ENCODE measurements around the gene RBFA. TPM values are rescaled to one million over a fixed set of nuclear protein-coding genes. Genes with fewer than 3 reads are reported as not detected.
"Not testable (repeated sequence)": the region's sequence is repeated elsewhere in the genome, so short reads cannot be mapped to it uniquely, and the experiment has no call there.

The RBFA gene, protein sequence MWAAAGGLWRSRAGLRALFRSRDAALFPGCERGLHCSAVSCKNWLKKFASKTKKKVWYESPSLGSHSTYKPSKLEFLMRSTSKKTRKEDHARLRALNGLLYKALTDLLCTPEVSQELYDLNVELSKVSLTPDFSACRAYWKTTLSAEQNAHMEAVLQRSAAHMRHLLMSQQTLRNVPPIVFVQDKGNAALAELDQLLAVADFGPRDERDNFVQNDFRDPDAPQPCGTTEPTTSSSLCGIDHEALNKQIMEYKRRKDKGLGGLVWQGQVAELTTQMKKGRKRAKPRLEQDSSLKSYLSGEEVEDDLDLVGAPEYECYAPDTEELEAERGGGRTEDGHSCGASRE
- 10 to 100 TPM; 29.5 to 31.8 TPM for total RNA-seq

DNA sequence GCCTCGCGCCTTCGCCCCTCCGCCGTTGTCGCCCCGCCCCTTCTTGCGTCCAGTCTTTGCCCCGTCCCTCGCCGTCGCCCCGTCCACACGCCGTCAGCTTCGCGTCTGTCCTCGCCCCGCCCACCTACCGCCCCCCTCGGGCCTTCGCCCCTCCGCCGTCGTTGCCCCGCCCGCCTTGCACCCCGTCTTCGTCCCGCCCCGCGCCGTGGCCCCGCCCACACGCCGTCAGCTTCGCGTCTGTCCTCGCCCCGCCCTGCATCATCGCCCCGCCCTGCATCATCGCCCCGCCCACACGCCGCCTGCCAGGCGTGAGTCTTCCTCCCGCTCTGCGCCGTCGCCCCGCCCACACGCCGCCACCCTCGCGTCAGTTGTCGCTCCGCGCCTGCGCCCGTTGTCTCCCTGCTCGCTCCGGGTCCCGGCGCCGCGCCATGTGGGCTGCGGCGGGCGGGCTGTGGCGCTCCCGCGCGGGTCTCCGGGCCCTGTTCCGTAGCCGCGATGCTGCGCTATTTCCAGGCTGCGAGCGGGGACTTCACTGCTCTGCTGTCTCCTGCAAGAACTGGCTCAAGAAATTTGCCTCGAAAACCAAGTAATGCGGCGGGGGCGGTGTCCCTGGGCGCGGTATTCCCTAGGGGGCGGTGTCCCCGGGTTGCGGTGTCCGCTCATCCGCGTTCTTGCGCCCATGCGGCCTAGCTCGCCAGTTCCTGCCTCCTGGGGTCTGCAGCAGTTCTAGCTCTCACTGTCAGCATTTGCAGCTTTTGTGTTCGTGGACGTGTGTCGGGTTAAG, at the start of gene RBFA:
Gene RBFA, plus strand, starts transcription at position 367 of the 784 bp plus-strand sequence. Its CDS starts 62 bp downstream, at position 429.
- intact Hi-C loops (cut with micrococcal nuclease), result loop anchor here (1.0 to 5.0 kb wide), 7 partner anchors 75 to 965 kb away; partner anchors contain the start of genes ADNP2, ATP9B, CTDP1 and NFATC1
- Mint-ChIP-seq H3K4me3 (peak within 1 kb of the TSS; percentile 89), H3K27ac (peak within 1 kb of the TSS; percentile 82), H3K27me3 (no peaks in the 10 kb centered on the region), H3K4me1 (ENCODE audit: low read depth) (peaks cover 22% of the 10 kb centered on the region), H3K36me3 (peaks cover 22% of the 10 kb centered on the region), H3K9me3 (peaks cover 3% of the 10 kb centered on the region)
- POLR2A ChIA-PET, result interaction anchor here (0.7 to 2.6 kb wide), 5 partner anchors 12 to 85 kb away, joined by 3 to 10 read pairs (median 3); partner anchors contain the start of gene TXNL4A
- peak; percentile 100 for DNase-seq
- CTCF ChIA-PET, result interaction anchor here (0.6 to 1.1 kb wide), 3 partner anchors 47 to 74 kb away, joined by 3 to 4 read pairs (median 3); partner anchors contain the start of gene ADNP2

GRCh38 chr18:79985172-79985571, 49.1 kb upstream of the RBFA start:
- intact Hi-C loops (cut with micrococcal nuclease), result no loop called here
- H3K9me3 Mint-ChIP-seq, result no peaks in the 10 kb centered on the region
- POLR2A ChIA-PET, result no interaction called here
- H3K27me3 Mint-ChIP-seq, result no peaks in the 10 kb centered on the region
- H3K36me3 Mint-ChIP-seq, result peaks cover 28% of the 10 kb centered on the region
- H3K4me3 Mint-ChIP-seq, result no peak overlapping the region
- CTCF ChIA-PET, result interaction anchor here (1.5 to 1.6 kb wide), 2 partner anchors 22 to 174 kb away, joined by 7 to 8 read pairs; no protein-coding TSS in a partner anchor
- DNase-seq, result no peak
- no peak overlapping the region for H3K27ac Mint-ChIP-seq
- H3K4me1 Mint-ChIP-seq (ENCODE audit: low read depth), result peaks cover 57% of the 10 kb centered on the region

DNA sequence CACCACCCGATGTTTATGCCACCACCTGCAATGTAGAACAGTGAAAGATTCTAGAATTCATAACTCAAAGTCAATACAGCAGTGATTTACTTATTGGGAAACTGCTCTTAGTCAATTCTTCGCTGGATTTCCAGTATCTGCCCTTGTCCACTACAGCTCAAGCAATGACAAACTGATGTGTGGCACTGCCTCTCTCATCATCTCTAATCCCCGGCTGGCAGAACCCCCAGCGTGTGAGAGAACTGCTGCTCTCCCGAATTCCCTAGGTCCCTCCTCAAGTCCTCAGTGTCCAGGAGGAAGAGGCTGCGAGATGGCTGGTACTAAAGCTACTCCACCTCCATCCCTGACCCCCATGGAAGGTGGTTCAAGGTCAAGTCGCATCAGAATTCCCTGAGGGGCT, 47.5 kb upstream of the RBFA start:
- POLR2A ChIA-PET, result interaction anchor here (1.2 to 2.4 kb wide), 2 partner anchors 35 to 45 kb away, joined by 3 to 12 read pairs; partner anchors contain the start of gene SLC66A2
- H3K4me3 Mint-ChIP-seq, result peak overlapping the region; percentile 94
- H3K36me3 Mint-ChIP-seq, result peaks cover 25% of the 10 kb centered on the region
- no peak for DNase-seq
- CTCF ChIA-PET, result interaction anchor here (0.6 kb wide), 1 partner anchor 172 kb away, joined by 3 read pairs; no protein-coding TSS in a partner anchor
- H3K4me1 Mint-ChIP-seq (ENCODE audit: low read depth), result peaks cover 49% of the 10 kb centered on the region
- no peaks in the 10 kb centered on the region for H3K27me3 Mint-ChIP-seq
- H3K9me3 Mint-ChIP-seq, result no peaks in the 10 kb centered on the region
- intact Hi-C loops (cut with micrococcal nuclease), result loop anchor here (1.0 kb wide), 1 partner anchor 23 kb away; no protein-coding TSS in a partner anchor
- peak overlapping the region; percentile 42 for H3K27ac Mint-ChIP-seq

GRCh38 chr18:79987566-79987965, 46.7 kb upstream of the RBFA start:
- ChIA-PET POLR2A (interaction anchor here (0.5 to 2.4 kb wide), 7 partner anchors 15 to 478 kb away, joined by 3 to 12 read pairs (median 3); partner anchors contain the start of genes RBFA and SLC66A2), CTCF (interaction anchor here (0.6 to 1.3 kb wide), 3 partner anchors 37 to 47 kb away, joined by 3 to 4 read pairs (median 3); no protein-coding TSS in a partner anchor)
- Mint-ChIP-seq H3K27me3 (no peaks in the 10 kb centered on the region), H3K4me3 (peak overlapping the region; percentile 94), H3K27ac (peak overlapping the region; percentile 84), H3K9me3 (no peaks in the 10 kb centered on the region), H3K4me1 (ENCODE audit: low read depth) (peaks cover 40% of the 10 kb centered on the region), H3K36me3 (peaks cover 20% of the 10 kb centered on the region)
- no peak for DNase-seq
- intact Hi-C loops (cut with micrococcal nuclease), result loop anchor here (1.0 kb wide), 1 partner anchor 24 kb away; no protein-coding TSS in a partner anchor

GRCh38 chr18:79988071-79988450, 46.2 kb upstream of the RBFA start:
- Mint-ChIP-seq H3K36me3 (peaks cover 19% of the 10 kb centered on the region), H3K27me3 (no peaks in the 10 kb centered on the region), H3K4me1 (ENCODE audit: low read depth) (peaks cover 36% of the 10 kb centered on the region), H3K9me3 (no peaks in the 10 kb centered on the region), H3K27ac (peak overlapping the region; percentile 84), H3K4me3 (peak overlapping the region; percentile 94)
- DNase-seq, result peak; percentile 73
- POLR2A ChIA-PET, result interaction anchor here (0.5 to 2.4 kb wide), 7 partner anchors 16 to 479 kb away, joined by 3 to 12 read pairs (median 3); partner anchors contain the start of genes RBFA and SLC66A2
- CTCF ChIA-PET, result interaction anchor here (0.6 to 1.3 kb wide), 3 partner anchors 36 to 47 kb away, joined by 3 to 4 read pairs (median 3); no protein-coding TSS in a partner anchor
- intact Hi-C loops (cut with micrococcal nuclease), result loop anchor here (1.0 to 2.0 kb wide), 5 partner anchors 37 to 309 kb away; partner anchors contain the start of genes ADNP2, CTDP1 and SLC66A2

- DNase-seq, result peak; percentile 90
- peak within 1 kb of the TSS; percentile 94 for H3K4me3 Mint-ChIP-seq
- H3K4me1 Mint-ChIP-seq (ENCODE audit: low read depth), result peaks cover 30% of the 10 kb centered on the region
- intact Hi-C loops (cut with micrococcal nuclease), result loop anchor here (1.0 to 2.0 kb wide), 5 partner anchors 38 to 309 kb away; partner anchors contain the start of genes ADNP2, CTDP1 and SLC66A2
- CTCF ChIA-PET, result interaction anchor here (1.3 to 1.4 kb wide), 2 partner anchors 36 to 171 kb away, joined by 3 read pairs; no protein-coding TSS in a partner anchor
- POLR2A ChIA-PET, result interaction anchor here (0.7 to 2.4 kb wide), 5 partner anchors 16 to 310 kb away, joined by 3 to 12 read pairs (median 6); partner anchors contain the start of genes RBFA and SLC66A2
- H3K27ac Mint-ChIP-seq, result peak within 1 kb of the TSS; percentile 92
- peaks cover 19% of the 10 kb centered on the region for H3K36me3 Mint-ChIP-seq
- H3K9me3 Mint-ChIP-seq, result no peaks in the 10 kb centered on the region
- H3K27me3 Mint-ChIP-seq, result no peaks in the 10 kb centered on the region
Observed at GRCh38 chr18:79988451-79989194, 45.6 kb upstream of the RBFA start, which contains the start of gene TXNL4A. Gene TXNL4A (minus strand): TSS chr18:79988563. CDS start chr18:79988392, 171 bp downstream.

- H3K4me3 Mint-ChIP-seq, result peak overlapping the region; percentile 94
- H3K27ac Mint-ChIP-seq, result peak overlapping the region; percentile 92
- H3K36me3 Mint-ChIP-seq, result peaks cover 13% of the 10 kb centered on the region
- peaks cover 25% of the 10 kb centered on the region for H3K4me1 Mint-ChIP-seq (ENCODE audit: low read depth)
- ChIA-PET CTCF (interaction anchor here (1.4 kb wide), 1 partner anchor 170 kb away, joined by 3 read pairs; no protein-coding TSS in a partner anchor), POLR2A (interaction anchor here (0.7 to 2.4 kb wide), 4 partner anchors 26 to 310 kb away, joined by 3 to 12 read pairs (median 8); partner anchors contain the start of genes RBFA and SLC66A2)
- H3K27me3 Mint-ChIP-seq, result no peaks in the 10 kb centered on the region
- no peaks in the 10 kb centered on the region for H3K9me3 Mint-ChIP-seq
- DNase-seq, result no peak
- intact Hi-C loops (cut with micrococcal nuclease), result loop anchor here (2.0 kb wide), 3 partner anchors 38 to 158 kb away; partner anchors contain the start of genes ADNP2 and SLC66A2
Observed at GRCh38 chr18:79989195-79989497, 45.1 kb upstream of the RBFA start.

DNA sequence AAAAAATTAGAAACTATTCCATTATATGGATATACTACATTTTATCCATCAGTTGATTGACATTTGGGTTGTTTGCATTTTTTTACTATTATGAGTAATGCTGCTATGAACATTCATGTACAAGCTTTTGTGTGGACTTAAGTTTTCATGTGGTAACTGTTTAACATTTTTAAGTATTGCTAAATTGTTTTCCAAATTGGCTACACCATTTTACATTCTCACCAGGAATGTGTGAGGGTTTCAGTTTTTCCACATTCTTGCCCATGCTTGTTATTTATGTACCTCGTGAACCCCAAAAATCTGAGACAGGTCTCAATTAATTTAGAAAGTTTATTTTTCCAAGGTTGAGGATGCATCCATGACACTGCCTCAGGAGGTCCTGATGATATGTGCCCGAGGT, 42.7 kb upstream of the RBFA start:
- DNase-seq, result no peak
- Mint-ChIP-seq H3K4me1 (ENCODE audit: low read depth) (peaks cover 7% of the 10 kb centered on the region), H3K4me3 (no peak overlapping the region), H3K9me3 (no peaks in the 10 kb centered on the region), H3K27me3 (no peaks in the 10 kb centered on the region), H3K36me3 (peaks cover 2% of the 10 kb centered on the region), H3K27ac (no peak overlapping the region)
- intact Hi-C loops (cut with micrococcal nuclease), result no loop called here
- POLR2A ChIA-PET, result no interaction called here
- CTCF ChIA-PET, result interaction anchor here (0.5 kb wide), 1 partner anchor 33 kb away, joined by 3 read pairs; no protein-coding TSS in a partner anchor

- peaks cover 25% of the 10 kb centered on the region for H3K9me3 Mint-ChIP-seq
- intact Hi-C loops (cut with micrococcal nuclease); POLR2A ChIA-PET; H3K4me3 Mint-ChIP-seq; H3K36me3 Mint-ChIP-seq; H3K27ac Mint-ChIP-seq; H3K4me1 Mint-ChIP-seq (ENCODE audit: low read depth); CTCF ChIA-PET; DNase-seq; H3K27me3 Mint-ChIP-seq: not testable (repeated sequence)
Observed at GRCh38 chr18:79999701-80000100, 34.5 kb upstream of the RBFA start.

DNA sequence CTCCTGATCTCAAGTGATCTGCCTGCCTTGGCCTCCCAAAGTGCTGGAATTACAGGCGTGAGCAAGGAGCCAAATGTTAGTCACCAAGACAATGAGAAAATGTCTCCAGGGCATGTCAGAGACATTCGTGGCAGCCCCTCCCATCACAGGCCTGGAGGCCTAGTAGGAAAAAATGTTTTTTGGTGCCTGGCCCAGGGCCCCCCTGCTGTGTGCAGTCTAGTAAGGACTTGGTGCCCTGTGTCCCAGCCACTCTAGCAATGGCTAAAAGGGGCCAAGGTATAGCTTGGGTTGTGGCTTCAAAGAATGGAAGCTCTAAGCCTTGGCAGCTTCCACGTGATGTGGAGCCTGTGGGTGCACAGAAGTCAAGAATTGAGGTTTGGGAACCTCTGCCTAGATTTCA, 33.4 kb upstream of the RBFA start:
- H3K27me3 Mint-ChIP-seq, result no peaks in the 10 kb centered on the region
- no peak for DNase-seq
- peaks cover 25% of the 10 kb centered on the region for H3K9me3 Mint-ChIP-seq
- H3K27ac Mint-ChIP-seq, result no peak overlapping the region
- H3K4me1 Mint-ChIP-seq (ENCODE audit: low read depth), result peaks cover 3% of the 10 kb centered on the region
- POLR2A ChIA-PET, result no interaction called here
- H3K36me3 Mint-ChIP-seq, result peaks cover 9% of the 10 kb centered on the region
- CTCF ChIA-PET, result no interaction called here
- H3K4me3 Mint-ChIP-seq, result no peak overlapping the region
- intact Hi-C loops (cut with micrococcal nuclease), result no loop called here

GRCh38 chr18:80002468-80002867, 31.8 kb upstream of the RBFA start:
- intact Hi-C loops (cut with micrococcal nuclease), result no loop called here
- peaks cover 26% of the 10 kb centered on the region for H3K9me3 Mint-ChIP-seq
- H3K27ac Mint-ChIP-seq, result no peak overlapping the region
- no peaks in the 10 kb centered on the region for H3K27me3 Mint-ChIP-seq
- ChIA-PET POLR2A (no interaction called here), CTCF (no interaction called here)
- H3K4me3 Mint-ChIP-seq, result no peak overlapping the region
- DNase-seq, result no peak
- peaks cover 9% of the 10 kb centered on the region for H3K36me3 Mint-ChIP-seq
- H3K4me1 Mint-ChIP-seq (ENCODE audit: low read depth), result peaks cover 3% of the 10 kb centered on the region
